ENCODE results near the gene TSC1. TPM values are rescaled to one million over a fixed set of nuclear protein-coding genes. Genes with fewer than 3 reads are reported as not detected.

The TSC1 gene
- total and polyA plus RNA-seq, 12 donors: 29.4 to 87.7 (median 43.9) TPM

GRCh38 chr9:132887181-132888120 lies 57.0 kb downstream of the TSC1 start:
- 88 to 93% (median 91%) methylated on average over 10 to 18 of the region's 18 CpGs for WGBS, 4 donors
- Histone ChIP-seq H3K4me1 (replicated peaks in 1 of 2) (no peaks in the 10 kb centered on the region), H3K27ac (no peak overlapping the region), H3K9me3 (replicated peaks in 1 of 3) (no peaks in the 10 kb centered on the region), H3K4me3 (no peak overlapping the region), H3K36me3 (replicated peaks in 1 of 2) (peaks cover 0 to 5% of the 10 kb centered on the region in 2 donors), H3K27me3 (no peaks in the 10 kb centered on the region)
- TF ChIP-seq POLR2A (IDR thresholded peaks at IDR 0.05): no peak
- TF ChIP-seq, protein P1, sequence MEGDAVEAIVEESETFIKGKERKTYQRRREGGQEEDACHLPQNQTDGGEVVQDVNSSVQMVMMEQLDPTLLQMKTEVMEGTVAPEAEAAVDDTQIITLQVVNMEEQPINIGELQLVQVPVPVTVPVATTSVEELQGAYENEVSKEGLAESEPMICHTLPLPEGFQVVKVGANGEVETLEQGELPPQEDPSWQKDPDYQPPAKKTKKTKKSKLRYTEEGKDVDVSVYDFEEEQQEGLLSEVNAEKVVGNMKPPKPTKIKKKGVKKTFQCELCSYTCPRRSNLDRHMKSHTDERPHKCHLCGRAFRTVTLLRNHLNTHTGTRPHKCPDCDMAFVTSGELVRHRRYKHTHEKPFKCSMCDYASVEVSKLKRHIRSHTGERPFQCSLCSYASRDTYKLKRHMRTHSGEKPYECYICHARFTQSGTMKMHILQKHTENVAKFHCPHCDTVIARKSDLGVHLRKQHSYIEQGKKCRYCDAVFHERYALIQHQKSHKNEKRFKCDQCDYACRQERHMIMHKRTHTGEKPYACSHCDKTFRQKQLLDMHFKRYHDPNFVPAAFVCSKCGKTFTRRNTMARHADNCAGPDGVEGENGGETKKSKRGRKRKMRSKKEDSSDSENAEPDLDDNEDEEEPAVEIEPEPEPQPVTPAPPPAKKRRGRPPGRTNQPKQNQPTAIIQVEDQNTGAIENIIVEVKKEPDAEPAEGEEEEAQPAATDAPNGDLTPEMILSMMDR (IDR thresholded peaks at IDR 0.05): no peak
- no peak for DNase-seq
- intact Hi-C loops (cut with DNase I): no loop called here

- Histone ChIP-seq H3K4me1 (replicated peaks in 1 of 2) (no peaks in the 10 kb centered on the region), H3K4me3 (no peak overlapping the region), H3K27ac (no peak overlapping the region), H3K36me3 (replicated peaks in 1 of 2) (no peaks in the 10 kb centered on the region), H3K27me3 (no peaks in the 10 kb centered on the region), H3K9me3 (replicated peaks in 1 of 3) (no peaks in the 10 kb centered on the region)
- TF ChIP-seq, protein P1 (IDR thresholded peaks at IDR 0.05): no peak
- no peak for TF ChIP-seq POLR2A (IDR thresholded peaks at IDR 0.05)
- no peak for DNase-seq
- 88 to 96% (median 93%) methylated on average over 6 of the region's 6 CpGs for WGBS, 4 donors
- intact Hi-C loops (cut with DNase I): no loop called here
Observed at GRCh38 chr9:132886334-132886725, 58.1 kb downstream of the TSC1 start.

GRCh38 chr9:132885720-132886333 lies 58.6 kb downstream of the TSC1 start:
- Histone ChIP-seq H3K4me1 (replicated peaks in 1 of 2) (no peaks in the 10 kb centered on the region), H3K27me3 (no peaks in the 10 kb centered on the region), H3K4me3 (no peak overlapping the region), H3K9me3 (replicated peaks in 1 of 3) (no peaks in the 10 kb centered on the region), H3K36me3 (replicated peaks in 1 of 2) (no peaks in the 10 kb centered on the region), H3K27ac (no peak overlapping the region)
- intact Hi-C loops (cut with DNase I): no loop called here
- DNase-seq: no peak
- 67 to 75% (median 71%) methylated on average over 7 to 9 of the region's 9 CpGs for WGBS, 4 donors
- TF ChIP-seq POLR2A (IDR thresholded peaks at IDR 0.05): no peak
- TF ChIP-seq, protein P1 (IDR thresholded peaks at IDR 0.05): no peak
